Gastrocnemius medialis (tissue), 4 donors: ENCODE data around the gene RBM33.

Experiments
- POLR2A ChIP-seq, 2 donors: fragments of 450-650 bp; IDR thresholded peaks; one replicate each; pipeline ENCODE4 v1.6.1; 2017; ENCODE audit warnings: antibody characterized with exemption in 2 of 2, mild to moderate bottlenecking in 2 of 2, moderate library complexity in 2 of 2
- TF ChIP-seq, protein P1 (sequence below), 5 experiments: fragments of 450-650 bp in 3 of 5; fragments of 200-600 bp in 2 of 5; sonication (generic) in 2 of 5; IDR thresholded peaks in 4 of 5; conservative IDR thresholded peaks in 1 of 5; 1 replicate in 4 of 5; 2 replicates in 1 of 5; pipeline ENCODE4 v1.5.1; 2016 to 2019; ENCODE audit warnings: antibody characterized with exemption in 5 of 5, mild to moderate bottlenecking in 3 of 5, moderate library complexity in 3 of 5

DNA sequence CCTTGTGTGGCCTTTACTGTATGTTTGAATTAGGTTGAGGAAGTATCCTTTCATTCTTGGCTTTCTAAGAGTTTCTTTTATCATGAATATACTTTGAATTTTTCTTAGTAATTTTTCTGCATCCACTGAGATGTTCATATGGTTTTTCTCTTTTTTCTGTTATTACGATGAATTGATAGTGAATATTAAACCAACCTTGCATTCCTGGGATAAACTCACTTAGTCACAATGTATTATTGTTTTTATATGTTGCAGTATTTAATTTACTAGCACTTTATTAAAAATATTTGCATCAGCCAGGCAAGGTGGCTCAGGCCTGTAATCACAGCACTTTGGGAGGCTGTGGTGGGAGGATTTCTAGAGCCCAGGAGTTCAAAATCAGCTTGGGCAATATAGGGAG, 15.3 kb upstream of the RBM33 start:
- TF ChIP-seq, protein P1, sequence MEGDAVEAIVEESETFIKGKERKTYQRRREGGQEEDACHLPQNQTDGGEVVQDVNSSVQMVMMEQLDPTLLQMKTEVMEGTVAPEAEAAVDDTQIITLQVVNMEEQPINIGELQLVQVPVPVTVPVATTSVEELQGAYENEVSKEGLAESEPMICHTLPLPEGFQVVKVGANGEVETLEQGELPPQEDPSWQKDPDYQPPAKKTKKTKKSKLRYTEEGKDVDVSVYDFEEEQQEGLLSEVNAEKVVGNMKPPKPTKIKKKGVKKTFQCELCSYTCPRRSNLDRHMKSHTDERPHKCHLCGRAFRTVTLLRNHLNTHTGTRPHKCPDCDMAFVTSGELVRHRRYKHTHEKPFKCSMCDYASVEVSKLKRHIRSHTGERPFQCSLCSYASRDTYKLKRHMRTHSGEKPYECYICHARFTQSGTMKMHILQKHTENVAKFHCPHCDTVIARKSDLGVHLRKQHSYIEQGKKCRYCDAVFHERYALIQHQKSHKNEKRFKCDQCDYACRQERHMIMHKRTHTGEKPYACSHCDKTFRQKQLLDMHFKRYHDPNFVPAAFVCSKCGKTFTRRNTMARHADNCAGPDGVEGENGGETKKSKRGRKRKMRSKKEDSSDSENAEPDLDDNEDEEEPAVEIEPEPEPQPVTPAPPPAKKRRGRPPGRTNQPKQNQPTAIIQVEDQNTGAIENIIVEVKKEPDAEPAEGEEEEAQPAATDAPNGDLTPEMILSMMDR (IDR thresholded peaks at IDR 0.05 in 4 of 5, conservative IDR thresholded peaks at IDR 0.05 in 1 of 5): no peak
- TF ChIP-seq POLR2A (IDR thresholded peaks at IDR 0.05): no peak
